HUDEP-2 (cell line): ENCODE data around the gene NLGN1.
"Not testable (repeated sequence)": the region's sequence is repeated elsewhere in the genome, so short reads cannot be mapped to it uniquely, and the experiment has no call there.

Source experiments
- DNase-seq, 76 experiments: peaks; one replicate each; lab custom pipeline; 2025; ENCODE audit not compliant: unreplicated experiment in 76 of 76; lab: John Stamatoyannopoulos, UW

The NLGN1 gene

DNA sequence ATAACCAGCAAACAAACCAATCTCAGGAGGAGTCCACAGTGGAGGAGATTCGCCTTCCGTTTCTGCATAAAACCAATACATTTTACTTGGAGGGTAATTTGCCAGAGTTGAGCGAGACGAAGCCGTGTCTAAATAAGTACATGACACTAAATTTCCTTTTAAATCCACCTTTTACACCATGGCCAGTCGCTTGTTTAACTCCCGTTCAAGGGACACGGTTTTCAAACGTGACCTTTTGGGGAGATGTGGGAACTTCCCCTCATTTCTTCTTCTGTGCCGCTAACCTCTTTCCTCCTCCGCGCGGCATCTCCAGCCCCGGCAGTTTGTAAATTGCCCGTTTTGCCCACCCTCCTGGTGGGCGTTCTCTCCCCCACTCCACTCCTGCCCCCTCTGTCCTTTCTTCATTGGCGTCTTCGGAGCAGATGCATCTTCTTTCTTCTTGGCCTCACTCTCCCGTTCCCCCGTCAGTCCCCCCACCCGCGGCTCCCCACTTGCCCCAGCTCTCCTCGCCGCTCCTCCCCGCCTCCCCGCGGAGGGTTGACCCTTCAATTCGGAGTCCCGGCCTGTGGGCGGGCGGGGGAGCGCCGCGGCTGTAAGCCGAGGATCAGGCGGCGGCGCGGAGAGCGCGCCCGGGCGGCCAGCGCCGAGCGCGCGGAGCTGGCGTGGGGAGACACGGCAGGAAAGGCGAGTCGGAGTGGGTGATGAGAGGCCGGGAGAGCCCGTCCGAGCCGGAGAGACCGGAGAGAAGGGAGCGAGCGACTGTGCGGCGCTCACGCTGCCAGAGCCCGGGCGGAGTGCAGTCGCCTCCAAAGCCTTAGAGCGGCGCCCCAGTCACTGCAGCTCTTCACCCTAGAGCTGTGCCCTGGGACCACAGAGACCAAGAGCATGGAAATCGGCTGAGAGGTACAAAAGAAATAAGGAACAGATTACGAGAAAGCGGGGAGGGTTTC lies at the start of gene NLGN1:
Gene NLGN1 (plus strand): TSS at position 584 of the 950 bp plus-strand sequence.
- DNase-seq: no peak

DNA sequence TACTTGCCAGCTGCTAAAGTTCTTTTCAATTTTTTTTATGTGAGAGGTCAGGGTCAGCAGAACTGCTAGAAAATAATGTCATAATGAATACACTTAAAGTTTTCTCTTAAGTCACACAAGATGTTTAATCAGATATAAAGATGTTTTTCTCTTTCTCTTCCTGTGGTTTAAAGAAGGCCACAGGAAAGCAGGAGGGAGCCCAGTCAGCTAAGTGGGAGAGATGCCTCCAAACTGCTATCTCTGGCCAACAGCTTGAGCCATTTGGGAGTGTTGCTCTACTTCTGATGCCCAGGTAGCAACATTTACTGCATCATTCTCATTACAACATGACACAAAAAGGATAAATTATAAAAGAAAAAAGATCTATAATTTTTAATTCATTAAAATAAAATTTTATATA lies 45.7 kb upstream of the NLGN1 start:
- peak in 1 of 76 experiments; percentile 28 for DNase-seq

DNA sequence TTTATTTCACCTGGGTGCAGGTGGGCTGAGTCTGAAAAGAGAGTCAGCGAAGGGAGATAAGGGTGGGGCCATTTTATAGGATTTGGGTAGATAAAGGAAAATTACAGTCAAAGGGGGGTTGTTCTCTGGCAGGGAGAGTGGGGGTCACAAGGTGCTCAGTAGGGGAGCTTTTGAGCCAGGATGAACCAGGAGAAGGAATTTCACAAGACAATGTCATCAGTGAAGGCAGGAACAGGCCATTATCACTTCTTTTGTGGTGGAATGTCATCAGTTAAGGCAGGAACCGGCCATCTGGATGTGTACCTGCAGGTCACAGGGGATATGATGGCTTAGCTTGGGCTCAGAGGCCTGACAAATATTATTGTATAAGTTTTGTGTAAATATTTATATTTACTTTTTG lies 44.4 kb upstream of the NLGN1 start:
- DNase-seq: not testable (repeated sequence)

DNA sequence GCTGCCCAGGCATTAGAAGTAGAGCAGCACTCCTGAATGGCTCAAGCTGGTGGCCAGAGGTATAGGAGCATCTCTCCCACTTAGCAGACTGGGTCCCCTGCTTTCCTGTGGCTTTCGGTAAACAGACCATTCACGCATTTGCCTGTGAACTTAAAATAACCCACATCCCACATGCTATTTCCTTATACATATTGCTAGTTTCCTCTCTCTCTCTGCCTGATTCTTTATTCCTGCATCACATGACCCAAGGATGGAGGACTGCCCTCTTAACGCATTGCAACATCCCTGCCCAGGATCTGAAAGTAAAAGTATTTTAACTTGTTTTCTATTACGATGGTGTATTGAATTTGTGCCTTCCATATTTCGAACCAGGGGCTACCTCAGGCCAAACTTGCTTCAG lies 43.4 kb upstream of the NLGN1 start:
- no peak for DNase-seq

GRCh38 chr3:173371848-173372487 lies 25.6 kb upstream of the NLGN1 start:
- peak in 2 of 76 experiments; percentile 3 to 4 for DNase-seq

GRCh38 chr3:173380681-173381080 lies 16.9 kb upstream of the NLGN1 start:
- DNase-seq: no peak

GRCh38 chr3:173381936-173382335 lies 15.6 kb upstream of the NLGN1 start:
- DNase-seq: not testable (repeated sequence)

DNA sequence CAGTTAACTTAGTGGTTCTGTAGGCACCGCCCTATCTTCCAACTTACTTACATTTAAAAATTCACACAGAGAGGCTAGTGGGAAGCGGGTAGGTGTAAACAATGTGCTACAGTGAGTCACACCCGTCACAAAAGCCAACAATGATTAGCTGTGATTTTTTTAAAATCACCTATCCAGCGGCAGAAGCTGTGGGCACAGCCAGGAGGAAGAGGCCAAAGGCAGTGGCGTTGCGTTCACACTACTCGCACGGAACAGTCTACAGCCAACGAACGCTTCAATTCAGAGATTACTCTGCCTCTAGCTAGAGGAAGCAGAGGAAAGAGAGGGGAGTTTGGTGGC lies 2.5 kb upstream of the NLGN1 start:
- no peak for DNase-seq

- peak in 44 of 76 experiments; percentile 0 to 68 (median 35) for DNase-seq
Observed at GRCh38 chr3:173395412-173396181, 1.9 kb upstream of the NLGN1 start.

DNA sequence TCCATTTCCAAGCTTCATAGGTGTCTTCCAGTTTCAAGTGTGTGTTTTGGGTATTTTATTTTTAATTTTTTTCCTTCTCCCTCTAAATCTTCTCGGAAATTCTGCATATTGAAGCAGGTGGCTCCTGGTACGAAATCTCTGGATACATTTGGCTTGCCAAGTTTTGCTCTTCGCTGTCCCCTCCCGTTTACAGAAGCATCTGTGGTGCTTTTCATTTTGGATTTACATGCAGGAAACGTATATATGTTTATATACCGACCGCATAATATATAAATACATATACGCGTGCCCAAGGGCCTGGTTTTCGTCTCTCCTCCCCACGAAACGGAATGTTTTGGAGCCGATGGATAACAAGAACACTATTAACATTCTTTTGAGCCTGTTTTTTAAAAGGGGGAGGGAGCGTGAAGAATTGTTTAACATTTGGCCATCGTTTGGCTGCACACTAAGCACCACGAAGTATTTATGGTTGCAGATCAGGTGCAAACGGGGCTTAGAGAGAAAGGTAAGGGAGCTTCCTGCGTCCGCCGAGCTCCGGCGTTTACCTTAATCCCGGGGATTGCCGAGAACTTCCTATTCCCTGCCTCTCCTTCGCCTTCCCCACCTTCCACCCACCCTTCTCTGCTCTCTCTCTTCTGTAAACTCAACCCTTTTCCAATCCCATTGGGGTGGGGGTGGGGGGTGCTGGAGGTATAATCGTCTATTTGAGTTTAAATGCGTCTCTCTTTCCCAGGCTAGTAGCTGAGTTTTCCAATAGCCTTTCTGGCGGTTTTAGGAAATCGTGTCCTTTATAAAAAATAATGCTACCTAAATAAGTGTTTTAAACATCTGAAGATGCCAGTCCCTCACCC lies 1.1 kb upstream of the NLGN1 start:
- no peak for DNase-seq

DNA sequence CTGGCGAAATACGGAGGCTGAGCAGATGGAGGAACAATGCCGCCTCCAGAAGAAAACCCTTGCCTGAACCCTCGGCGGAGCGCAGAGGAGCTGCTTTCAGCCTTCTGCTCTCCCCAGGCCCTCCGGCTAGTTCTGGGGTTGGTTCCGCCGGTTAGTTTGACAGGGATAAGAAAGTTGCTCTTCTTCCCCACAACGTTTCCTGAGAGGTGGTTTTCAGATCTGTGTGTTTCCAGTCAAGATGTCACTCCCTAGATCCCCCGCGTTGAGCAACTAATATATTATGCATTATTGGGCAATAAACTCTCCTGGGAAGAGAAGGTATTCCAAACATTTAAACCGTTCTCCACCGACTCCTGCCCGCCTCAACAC lies 551 bp downstream of the NLGN1 start:
- DNase-seq: no peak

DNA sequence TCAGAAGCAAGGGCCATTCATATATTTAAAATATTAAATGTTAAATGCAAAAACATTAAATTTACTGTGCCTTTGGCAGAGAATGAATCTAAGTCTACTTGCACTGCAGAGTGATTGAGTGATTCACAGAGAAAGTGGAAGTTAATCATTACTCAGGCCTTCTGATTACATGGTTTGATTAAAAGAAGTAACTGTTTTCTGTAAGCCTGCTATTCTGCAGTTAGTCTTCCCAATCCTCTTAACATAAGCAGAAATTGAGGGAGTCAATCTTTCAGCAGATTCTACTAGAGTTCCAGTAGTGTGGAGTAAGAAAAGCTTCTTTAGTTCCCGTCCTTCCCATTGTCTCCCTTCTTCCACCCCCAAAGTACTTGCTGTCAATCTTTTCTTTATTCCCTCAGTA lies 1.5 kb downstream of the NLGN1 start:
- no peak for DNase-seq

GRCh38 chr3:173401369-173401768 lies 3.8 kb downstream of the NLGN1 start:
- no peak for DNase-seq

DNA sequence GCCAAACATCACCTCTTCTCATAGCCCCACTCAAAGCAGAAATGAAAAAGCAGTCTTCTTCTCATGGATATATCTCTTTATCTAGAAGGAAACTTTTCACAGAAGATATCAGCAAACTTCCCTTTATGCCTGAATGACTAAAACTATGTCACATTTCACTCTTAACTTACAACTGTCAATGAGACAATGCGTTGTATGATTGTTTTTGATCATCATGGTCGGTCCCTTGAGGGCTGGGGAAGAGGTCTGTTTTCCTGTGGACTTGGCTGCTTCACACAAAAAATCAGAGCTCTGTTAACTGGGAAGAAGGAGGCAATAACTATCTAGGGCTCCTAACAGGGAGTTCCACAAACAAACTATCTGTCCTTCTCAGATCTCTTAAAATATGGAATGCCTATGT lies 5.1 kb downstream of the NLGN1 start:
- no peak for DNase-seq

DNA sequence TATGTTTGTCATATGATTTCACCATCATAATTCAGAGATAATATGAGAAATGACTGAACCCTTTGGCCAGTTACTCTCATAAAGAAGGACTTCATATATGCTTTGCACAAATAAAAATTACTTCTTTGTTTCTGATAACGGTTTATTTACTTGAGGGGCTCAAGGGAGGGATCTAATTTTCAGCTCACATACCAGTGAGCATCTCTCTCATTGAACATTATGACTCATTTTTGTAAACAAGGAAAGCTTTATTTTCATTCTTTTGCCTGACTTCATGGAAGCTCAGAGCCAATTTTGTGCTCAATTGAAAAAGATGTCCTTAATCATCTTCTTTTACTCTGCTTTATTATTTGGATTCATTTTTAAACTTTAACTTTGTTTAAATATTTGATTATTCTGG lies 5.8 kb downstream of the NLGN1 start:
- no peak for DNase-seq

GRCh38 chr3:173404156-173404555 lies 6.6 kb downstream of the NLGN1 start:
- no peak for DNase-seq

DNA sequence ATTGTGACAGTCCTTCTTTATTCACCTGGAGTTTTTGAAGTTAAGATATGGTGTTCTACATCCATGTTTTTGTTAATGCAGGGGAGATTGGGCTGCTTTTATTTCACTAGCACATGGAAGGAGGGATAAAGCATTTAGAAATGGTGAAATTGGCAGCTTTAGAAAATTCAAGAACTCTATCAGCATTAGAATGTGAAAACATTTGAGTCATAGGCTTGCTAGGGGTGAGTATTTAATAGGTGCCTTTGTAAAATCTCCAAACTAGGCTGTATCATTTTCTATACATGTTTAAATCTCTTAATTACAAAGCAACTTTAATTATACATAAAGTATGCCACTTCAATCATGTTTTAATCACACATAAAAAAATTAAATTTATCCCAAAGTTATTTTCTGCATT lies 12.9 kb downstream of the NLGN1 start:
- no peak for DNase-seq

DNA sequence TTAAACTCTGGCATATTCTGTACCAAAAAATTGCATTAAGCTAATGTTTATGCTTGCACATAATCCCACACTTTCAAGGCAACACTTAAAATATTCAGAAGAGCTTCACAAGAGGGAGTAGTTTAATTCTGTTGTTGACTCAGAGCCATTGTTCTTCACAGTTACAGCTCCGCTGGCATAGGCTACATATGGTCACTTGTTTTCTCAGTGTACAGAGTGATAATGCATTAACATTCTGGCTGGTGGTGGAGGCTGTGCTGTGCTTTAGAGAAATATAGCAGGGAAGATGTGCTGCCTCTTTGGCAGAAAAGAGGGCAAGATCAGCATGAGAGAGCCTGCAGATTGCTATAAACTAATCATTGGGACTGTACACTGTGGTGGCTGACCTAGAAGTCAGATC lies 13.3 kb downstream of the NLGN1 start:
- DNase-seq: no peak

DNA sequence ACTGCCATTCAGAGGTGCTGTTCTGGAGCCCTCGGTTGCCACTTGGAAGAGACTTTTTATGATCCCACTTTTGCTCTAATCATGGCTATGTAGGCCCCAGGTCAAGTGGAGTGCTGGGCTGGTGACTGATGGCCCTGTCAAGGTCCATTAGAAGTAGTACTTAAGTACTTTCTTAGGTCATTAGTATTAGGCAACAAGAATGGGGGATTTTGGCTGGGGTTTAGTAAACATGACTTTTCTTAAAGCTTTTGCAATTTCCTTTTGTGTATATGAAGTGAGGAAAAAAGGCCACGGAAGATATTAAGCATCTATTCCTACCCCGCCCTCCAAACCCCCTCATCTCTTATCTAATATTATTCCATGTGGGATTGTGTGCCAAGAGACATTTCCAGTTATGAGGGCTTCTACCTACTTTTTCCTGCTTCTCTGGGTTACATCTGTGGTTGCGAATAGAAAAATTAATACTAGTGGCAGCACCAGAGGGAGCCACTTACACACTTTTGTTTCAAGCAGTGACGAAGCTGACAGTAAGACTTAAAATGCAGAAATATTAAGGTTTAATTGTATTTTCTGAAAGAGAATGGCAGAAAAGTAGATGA lies 13.9 kb downstream of the NLGN1 start:
- DNase-seq: peak in 5 of 76 experiments; percentile 0 to 17 (median 6)

DNA sequence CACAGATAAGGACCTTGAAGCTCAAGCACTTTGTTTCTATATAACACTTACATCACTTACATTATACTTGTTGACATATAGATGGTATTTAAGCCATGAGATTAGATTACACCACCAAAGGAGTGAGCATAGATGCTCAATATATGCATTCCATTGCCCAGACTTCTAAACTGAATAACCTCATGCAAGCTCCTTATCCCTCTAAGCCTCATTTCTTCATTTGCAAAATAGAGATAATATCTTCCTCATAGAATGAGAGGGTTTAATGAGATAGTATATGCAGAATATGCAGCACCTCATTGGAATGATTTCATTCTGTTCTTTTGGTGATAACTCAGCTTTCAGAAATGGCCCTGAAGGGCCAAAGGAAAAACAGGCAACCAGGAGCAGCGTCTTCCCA lies 18.5 kb downstream of the NLGN1 start:
- DNase-seq: no peak
